HT1080 (cell line): ENCODE data around the gene KRT4. TPM values are rescaled to one million over a fixed set of nuclear protein-coding genes. Genes with fewer than 3 reads are reported as not detected.
A peak's percentile ranks its signal among the peaks of the same experiment; 100 is the strongest.
"Not testable (repeated sequence)": the region's sequence is repeated elsewhere in the genome, so short reads cannot be mapped to it uniquely, and the experiment has no call there.

Experiments used
- DNase-seq: peaks from one replicate; pipeline ENCODE4 v3.0.0-alpha.2; 2015; ENCODE audit warnings: low read depth
- total RNA-seq: library from RNA; depleted of rRNA; stranded (reverse); fragments of >200 nt; shearing (Covaris generic); gene quantifications from 2 replicates; pipeline ENCODE4 v1.2.3, GENCODE V29; 2014

The KRT4 gene
- total RNA-seq, 1 experiment from 2014 or later: not detected

DNA sequence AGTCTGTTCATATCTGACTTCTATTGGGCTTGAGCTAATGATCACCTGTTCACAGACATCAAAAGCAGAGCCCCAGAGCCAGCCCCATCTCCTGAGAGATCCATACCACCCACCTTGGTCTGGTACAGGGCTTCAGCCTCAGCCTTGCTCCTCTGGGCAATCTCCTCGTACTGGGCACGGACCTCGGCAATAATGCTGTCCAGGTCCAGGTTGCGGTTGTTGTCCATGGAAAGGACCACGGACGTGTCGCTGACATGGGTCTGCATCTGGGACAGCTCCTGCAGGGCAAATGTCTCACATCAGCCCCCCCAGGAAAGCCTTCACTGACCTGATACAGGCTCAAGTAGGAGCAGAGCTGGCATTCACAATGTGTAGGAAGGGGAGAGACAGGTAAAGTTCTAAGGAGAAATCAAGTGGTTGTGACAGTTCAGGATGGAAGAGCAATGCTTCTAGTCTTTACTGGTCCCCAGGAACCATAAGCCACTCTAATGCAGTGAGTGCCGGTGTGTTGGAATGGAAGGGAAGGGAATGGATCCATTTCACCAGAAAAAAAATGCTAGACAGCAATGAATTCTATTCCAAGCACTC, 5.2 kb downstream of the KRT4 start:
- DNase-seq: no peak

GRCh38 chr12:52807544-52808470, 6.1 kb downstream of the KRT4 start:
- no peak for DNase-seq

- no peak for DNase-seq
Observed at GRCh38 chr12:52806821-52807543, 6.9 kb downstream of the KRT4 start.

DNA sequence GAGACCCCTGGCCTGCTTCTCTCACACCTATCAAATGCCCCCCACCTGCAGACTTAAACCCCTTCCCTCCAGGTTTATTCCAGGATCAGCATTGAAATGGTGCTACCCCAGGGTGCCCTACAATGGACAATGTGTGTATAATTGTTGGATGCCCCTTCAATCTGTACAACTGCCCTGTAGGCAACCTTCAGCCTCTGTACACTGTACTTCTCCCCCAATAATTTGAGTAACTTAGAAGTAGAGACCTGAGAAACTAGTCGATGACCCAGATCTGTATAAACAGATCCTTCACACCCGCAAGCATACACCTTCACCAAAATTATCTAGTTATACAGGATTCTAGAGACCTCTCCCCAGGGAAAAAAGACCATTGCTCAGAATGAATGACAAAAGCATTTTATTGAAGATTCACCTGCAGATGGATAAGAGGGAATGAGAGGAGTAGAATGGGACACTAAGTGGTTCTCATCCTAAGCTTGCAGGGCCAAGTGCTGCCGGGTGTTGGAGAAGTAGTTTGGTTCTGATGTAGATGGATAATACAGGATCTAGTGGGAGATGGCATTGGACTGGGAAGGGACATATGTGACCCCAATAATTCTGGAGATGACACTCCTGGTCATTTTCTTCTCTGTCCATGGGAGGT, 7.6 kb downstream of the KRT4 start:
- DNase-seq: no peak

- DNase-seq: no peak
Observed at GRCh38 chr12:52805739-52806138, 8.2 kb downstream of the KRT4 start.

GRCh38 chr12:52805000-52805399, 8.9 kb downstream of the KRT4 start:
- DNase-seq: no peak

DNA sequence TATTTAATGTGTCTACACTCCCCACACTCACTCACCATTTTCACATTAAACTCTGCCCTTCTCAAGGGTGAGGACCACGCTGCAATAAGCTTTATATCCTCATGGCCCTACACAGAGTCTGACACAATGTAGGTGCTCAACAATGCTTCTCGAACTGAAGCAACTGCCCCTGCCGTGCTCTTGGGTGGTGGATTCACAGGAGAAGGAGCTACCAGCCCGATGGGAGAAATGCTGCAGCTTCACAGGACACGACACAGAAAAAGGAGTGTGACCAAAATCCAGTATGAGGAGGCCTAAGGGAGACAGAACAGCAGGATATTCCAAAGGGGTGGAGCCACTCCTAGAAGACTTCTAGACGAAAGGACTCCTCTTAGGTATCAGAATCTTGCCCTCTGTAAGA, 11.5 kb downstream of the KRT4 start:
- DNase-seq: no peak

DNA sequence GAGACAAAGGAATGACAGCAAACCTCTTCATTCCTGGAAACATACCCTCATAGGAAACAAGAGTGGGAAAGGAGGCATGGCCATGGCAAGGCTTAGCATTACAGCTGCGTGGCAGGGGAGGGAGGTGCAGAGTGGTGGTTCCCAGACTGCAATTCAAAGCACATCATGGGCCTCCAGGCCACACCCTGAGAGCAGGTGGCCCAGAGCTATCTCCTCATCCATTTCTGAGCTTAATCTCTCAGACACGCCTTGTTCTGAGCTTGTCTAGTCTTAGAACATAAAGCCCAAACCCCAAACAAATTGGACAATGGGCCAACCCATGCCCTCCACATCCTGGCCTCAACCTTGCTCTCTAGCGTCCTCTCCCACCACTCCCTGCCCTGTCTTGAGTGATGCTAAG, 12.1 kb downstream of the KRT4 start:
- DNase-seq: no peak

DNA sequence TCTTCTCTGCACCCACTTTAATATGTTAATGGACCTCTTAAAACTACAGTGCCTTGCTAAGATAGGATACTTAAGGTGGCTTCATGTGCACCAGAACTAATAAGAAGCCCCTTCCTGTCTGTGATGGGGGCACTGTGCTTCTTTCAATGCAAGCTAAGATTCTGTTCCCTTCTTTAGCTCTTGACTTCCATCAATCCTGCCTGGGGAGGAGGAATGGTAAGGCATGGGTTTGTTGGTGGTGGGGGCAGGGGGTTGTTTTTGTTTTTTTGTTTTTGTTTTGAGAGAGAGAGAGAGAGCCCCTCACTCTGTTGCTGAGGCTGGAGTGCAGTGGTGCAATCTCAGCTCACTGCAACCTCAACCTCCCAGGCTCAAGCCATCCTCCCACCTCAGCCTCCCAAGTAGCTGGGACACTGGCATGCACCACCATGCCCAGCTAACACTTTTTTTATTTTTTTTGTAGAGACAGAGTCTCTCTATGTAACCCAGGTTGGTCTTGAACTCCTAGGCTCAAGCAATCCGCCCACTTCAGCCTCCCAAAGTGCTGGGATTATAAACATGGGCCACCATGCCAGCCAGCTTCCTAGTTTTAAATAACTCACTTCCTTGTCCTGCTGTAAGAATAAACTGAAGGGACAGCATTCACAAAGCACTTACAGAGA, 13.5 kb downstream of the KRT4 start:
- no peak for DNase-seq

GRCh38 chr12:52799505-52800211, 14.3 kb downstream of the KRT4 start:
- no peak for DNase-seq

GRCh38 chr12:52798671-52799504, 15.0 kb downstream of the KRT4 start:
- peak; percentile 35 for DNase-seq

- peak; percentile 37 for DNase-seq
Observed at GRCh38 chr12:52798003-52798670, 15.8 kb downstream of the KRT4 start.

DNA sequence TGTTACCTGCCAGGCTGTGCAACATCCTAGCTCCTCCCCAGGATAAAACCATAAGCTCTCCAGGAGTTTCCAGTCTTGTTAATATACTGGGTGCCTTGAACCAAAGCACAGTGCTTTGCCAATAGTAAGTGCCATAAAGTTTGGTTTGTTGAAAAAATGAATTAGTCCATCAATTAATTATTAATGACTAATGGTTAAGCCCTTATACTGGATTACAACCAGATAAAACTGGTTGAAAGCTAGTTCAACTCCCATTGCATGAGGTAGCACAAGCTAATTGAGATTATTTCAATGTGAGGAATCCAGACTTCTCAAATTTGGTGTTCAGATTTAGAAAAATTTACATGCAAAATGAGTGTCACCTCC, 16.4 kb downstream of the KRT4 start:
- no peak for DNase-seq

GRCh38 chr12:52796839-52797528, 16.9 kb downstream of the KRT4 start:
- DNase-seq: no peak

- no peak for DNase-seq
Observed at GRCh38 chr12:52796429-52796794, 17.5 kb downstream of the KRT4 start.

DNA sequence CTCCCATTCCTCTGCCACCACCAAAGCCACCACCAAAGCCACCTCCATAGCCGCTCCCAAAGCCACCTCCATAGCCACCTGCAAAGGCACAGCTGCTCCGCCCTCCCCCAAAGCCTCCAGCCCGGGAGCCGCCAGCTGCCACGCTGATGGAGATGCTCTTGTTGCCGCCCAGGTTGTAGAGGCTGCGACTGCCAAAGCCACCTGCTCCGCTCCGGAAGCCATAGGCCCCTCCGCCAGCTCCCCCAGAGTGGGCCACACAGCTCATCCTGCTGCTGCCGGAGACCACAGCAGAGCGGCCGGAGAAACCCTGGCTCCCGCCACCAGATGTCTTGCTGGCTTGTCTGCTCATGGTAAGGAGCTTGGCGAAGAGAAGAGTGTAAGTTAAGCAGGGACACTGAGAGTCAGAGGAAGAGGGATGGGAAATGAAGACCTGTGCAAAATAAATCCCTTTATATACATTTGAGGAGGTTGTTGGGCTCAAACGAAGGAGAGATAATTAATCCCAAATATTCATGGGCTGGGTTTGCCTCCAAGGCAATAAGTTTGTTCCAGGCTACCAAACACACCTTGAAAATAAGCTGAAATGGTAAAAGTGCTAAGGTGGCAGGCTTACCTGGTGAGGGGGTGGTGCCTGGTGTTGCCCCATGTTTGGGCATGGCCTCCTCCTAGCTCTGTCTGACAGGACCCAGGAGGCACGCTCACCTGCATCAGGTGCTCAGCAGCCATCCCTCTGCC, 18.1 kb downstream of the KRT4 start, which contains the start of gene KRT3:
Gene KRT3 (minus strand): TSS at position 424 of the 735 bp plus-strand sequence. CDS start 75 bp downstream, at position 349.
- DNase-seq: no peak

DNA sequence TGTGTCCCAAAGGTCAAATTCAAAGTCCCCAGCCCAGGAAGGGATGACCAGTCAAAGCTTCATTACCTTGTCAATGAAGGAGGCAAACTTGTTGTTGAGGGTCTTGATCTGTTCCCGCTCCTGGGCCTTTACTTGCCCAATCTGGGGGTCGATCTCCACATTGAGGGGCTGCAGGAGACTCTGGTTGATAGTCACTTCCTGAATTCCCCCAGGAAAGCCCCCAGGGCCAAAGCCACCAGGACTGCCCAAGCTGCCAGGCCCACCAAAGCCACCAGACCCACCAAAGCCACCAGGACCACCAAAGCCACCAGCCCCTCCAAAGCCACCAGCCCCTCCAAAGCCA, 18.6 kb downstream of the KRT4 start:
- not testable (repeated sequence) for DNase-seq
